ENCODE measurements around the gene GDI1.

The GDI1 gene

DNA sequence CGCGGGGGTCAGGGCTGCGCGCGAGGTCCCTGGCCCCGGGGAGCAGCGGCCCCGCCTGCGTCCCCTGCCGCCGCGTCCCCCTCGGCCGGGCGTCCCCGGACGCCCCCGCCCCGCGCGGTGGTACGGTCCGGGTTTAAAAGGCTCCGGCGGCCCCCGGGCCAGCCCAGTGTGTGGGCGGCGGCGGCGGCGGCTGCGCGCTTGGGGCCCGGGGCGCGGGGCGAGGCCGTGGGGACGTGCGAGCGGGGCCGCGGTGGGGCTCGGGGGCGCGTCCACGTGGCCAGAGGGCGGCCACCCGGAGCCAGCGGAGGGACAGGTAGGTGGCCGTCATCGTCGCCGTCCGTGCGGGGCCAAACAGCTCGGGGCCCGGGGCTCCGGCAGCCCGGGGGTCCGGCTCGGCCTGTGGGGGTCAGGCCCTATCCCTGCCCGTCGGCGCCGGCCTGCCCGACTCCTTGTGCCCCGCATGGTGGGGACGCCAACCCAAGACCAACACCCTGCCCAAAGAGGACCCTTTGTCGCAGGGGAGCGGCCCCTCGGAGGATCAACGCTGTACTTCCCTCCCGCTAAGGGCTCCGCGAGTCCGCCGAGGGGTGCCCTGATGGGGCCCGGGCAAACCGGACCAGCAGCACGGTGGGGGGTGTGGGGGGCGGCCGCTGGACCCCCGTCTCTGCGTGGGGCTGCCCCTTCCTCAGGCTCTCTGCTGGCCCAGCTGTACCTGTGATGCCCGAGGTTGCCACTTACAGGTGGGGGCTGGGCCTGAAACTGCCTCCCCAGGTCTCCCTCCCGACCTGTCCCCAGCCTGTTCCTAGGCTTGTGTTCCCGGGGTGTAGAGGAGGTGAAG, 21.4 kb downstream of the GDI1 start, which contains the start of gene PLXNA3:
Gene PLXNA3, plus strand, starts transcription at position 166 of the 838 bp plus-strand sequence. CDS start 1,903 bp downstream, outside the sequence.
- CTCF ChIA-PET: no interaction called here
- H3K36me3 ChIP-seq (ENCODE audit: control insufficient read depth in 2 of 2, insufficient read depth in 1 of 2, low read length in 2 of 2): peaks cover 0 to 33% of the 10 kb centered on the region in 2 experiments; a peak in 2 of 3 replicates
- H3K27ac ChIP-seq (ENCODE audit: extremely low read depth, low read depth, low read length): peak within 1 kb of the TSS; percentile 75
- TF ChIP-seq EGR2 (tag by site-specific recombination; IDR thresholded peaks at IDR 0.05; ENCODE audit: low read depth) (no peak), ZNF830 (tag by site-specific recombination; IDR thresholded peaks at IDR 0.05; ENCODE audit: low read depth) (no peak), HOXC10 (CRISPR knock-in tag; IDR thresholded peaks at IDR 0.05) (no peak), ZBTB7A (tag by site-specific recombination; IDR thresholded peaks at IDR 0.05; ENCODE audit: low read depth) (0 out of 2 replicates have a peak, but pooled peaks have one; percentile 26), SCRT1 (tag by site-specific recombination; IDR thresholded peaks at IDR 0.05; ENCODE audit: borderline replicate concordance) (peak; percentile 80; the same call in 1 of the 2 replicates), ZBTB48 (tag by site-specific recombination; IDR thresholded peaks at IDR 0.05) (peak; percentile 61; the same call in 1 of the 2 replicates), GLIS1 (tag by site-specific recombination; IDR thresholded peaks at IDR 0.05) (peak; percentile 52; the same call in 1 of the 2 replicates), GLIS2 (tag by site-specific recombination; IDR thresholded peaks at IDR 0.05) (peak; percentile 93), ZNF747 (tag by site-specific recombination; IDR thresholded peaks at IDR 0.05) (no peak), ZNF571 (tag by site-specific recombination; IDR thresholded peaks at IDR 0.05) (no peak), SALL2 (tag by site-specific recombination; IDR thresholded peaks at IDR 0.05; ENCODE audit: borderline replicate concordance) (no peak), ZNF155 (tag by site-specific recombination; IDR thresholded peaks at IDR 0.05) (no peak), ZNF501 (tag by site-specific recombination; IDR thresholded peaks at IDR 0.05) (no peak), ZBTB8A (tag by site-specific recombination; IDR thresholded peaks at IDR 0.05) (0 out of 2 replicates have a peak, but pooled peaks have one; percentile 11), SP2 (tag by site-specific recombination; IDR thresholded peaks at IDR 0.05) (no peak)
- TF ChIP-seq, protein P1, sequence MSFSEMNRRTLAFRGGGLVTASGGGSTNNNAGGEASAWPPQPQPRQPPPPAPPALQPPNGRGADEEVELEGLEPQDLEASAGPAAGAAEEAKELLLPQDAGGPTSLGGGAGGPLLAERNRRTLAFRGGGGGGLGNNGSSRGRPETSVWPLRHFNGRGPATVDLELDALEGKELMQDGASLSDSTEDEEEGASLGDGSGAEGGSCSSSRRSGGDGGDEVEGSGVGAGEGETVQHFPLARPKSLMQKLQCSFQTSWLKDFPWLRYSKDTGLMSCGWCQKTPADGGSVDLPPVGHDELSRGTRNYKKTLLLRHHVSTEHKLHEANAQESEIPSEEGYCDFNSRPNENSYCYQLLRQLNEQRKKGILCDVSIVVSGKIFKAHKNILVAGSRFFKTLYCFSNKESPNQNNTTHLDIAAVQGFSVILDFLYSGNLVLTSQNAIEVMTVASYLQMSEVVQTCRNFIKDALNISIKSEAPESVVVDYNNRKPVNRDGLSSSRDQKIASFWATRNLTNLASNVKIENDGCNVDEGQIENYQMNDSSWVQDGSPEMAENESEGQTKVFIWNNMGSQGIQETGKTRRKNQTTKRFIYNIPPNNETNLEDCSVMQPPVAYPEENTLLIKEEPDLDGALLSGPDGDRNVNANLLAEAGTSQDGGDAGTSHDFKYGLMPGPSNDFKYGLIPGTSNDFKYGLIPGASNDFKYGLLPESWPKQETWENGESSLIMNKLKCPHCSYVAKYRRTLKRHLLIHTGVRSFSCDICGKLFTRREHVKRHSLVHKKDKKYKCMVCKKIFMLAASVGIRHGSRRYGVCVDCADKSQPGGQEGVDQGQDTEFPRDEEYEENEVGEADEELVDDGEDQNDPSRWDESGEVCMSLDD (tag by site-specific recombination; IDR thresholded peaks at IDR 0.05): peak; percentile 78; the same call in 1 of the 2 replicates
- TF ChIP-seq, protein P2, sequence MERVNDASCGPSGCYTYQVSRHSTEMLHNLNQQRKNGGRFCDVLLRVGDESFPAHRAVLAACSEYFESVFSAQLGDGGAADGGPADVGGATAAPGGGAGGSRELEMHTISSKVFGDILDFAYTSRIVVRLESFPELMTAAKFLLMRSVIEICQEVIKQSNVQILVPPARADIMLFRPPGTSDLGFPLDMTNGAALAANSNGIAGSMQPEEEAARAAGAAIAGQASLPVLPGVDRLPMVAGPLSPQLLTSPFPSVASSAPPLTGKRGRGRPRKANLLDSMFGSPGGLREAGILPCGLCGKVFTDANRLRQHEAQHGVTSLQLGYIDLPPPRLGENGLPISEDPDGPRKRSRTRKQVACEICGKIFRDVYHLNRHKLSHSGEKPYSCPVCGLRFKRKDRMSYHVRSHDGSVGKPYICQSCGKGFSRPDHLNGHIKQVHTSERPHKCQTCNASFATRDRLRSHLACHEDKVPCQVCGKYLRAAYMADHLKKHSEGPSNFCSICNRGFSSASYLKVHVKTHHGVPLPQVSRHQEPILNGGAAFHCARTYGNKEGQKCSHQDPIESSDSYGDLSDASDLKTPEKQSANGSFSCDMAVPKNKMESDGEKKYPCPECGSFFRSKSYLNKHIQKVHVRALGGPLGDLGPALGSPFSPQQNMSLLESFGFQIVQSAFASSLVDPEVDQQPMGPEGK (tag by site-specific recombination; IDR thresholded peaks at IDR 0.05): peak; percentile 74
- TF ChIP-seq, protein P3, sequence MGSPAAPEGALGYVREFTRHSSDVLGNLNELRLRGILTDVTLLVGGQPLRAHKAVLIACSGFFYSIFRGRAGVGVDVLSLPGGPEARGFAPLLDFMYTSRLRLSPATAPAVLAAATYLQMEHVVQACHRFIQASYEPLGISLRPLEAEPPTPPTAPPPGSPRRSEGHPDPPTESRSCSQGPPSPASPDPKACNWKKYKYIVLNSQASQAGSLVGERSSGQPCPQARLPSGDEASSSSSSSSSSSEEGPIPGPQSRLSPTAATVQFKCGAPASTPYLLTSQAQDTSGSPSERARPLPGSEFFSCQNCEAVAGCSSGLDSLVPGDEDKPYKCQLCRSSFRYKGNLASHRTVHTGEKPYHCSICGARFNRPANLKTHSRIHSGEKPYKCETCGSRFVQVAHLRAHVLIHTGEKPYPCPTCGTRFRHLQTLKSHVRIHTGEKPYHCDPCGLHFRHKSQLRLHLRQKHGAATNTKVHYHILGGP (tag by site-specific recombination; IDR thresholded peaks at IDR 0.05): no peak
- TF ChIP-seq, protein P4, sequence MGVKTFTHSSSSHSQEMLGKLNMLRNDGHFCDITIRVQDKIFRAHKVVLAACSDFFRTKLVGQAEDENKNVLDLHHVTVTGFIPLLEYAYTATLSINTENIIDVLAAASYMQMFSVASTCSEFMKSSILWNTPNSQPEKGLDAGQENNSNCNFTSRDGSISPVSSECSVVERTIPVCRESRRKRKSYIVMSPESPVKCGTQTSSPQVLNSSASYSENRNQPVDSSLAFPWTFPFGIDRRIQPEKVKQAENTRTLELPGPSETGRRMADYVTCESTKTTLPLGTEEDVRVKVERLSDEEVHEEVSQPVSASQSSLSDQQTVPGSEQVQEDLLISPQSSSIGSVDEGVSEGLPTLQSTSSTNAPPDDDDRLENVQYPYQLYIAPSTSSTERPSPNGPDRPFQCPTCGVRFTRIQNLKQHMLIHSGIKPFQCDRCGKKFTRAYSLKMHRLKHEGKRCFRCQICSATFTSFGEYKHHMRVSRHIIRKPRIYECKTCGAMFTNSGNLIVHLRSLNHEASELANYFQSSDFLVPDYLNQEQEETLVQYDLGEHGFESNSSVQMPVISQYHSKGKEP (tag by site-specific recombination; IDR thresholded peaks at IDR 0.05): no peak
- TF ChIP-seq, protein P5, sequence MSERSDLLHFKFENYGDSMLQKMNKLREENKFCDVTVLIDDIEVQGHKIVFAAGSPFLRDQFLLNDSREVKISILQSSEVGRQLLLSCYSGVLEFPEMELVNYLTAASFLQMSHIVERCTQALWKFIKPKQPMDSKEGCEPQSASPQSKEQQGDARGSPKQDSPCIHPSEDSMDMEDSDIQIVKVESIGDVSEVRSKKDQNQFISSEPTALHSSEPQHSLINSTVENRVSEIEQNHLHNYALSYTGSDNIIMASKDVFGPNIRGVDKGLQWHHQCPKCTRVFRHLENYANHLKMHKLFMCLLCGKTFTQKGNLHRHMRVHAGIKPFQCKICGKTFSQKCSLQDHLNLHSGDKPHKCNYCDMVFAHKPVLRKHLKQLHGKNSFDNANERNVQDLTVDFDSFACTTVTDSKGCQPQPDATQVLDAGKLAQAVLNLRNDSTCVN (tag by site-specific recombination; optimal IDR thresholded peaks at IDR 0.05): peak; percentile 31
- TF ChIP-seq, protein P6, sequence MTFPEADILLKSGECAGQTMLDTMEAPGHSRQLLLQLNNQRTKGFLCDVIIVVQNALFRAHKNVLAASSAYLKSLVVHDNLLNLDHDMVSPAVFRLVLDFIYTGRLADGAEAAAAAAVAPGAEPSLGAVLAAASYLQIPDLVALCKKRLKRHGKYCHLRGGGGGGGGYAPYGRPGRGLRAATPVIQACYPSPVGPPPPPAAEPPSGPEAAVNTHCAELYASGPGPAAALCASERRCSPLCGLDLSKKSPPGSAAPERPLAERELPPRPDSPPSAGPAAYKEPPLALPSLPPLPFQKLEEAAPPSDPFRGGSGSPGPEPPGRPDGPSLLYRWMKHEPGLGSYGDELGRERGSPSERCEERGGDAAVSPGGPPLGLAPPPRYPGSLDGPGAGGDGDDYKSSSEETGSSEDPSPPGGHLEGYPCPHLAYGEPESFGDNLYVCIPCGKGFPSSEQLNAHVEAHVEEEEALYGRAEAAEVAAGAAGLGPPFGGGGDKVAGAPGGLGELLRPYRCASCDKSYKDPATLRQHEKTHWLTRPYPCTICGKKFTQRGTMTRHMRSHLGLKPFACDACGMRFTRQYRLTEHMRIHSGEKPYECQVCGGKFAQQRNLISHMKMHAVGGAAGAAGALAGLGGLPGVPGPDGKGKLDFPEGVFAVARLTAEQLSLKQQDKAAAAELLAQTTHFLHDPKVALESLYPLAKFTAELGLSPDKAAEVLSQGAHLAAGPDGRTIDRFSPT (tag by site-specific recombination; IDR thresholded peaks at IDR 0.05): peak; percentile 74
- TF ChIP-seq, protein P7, sequence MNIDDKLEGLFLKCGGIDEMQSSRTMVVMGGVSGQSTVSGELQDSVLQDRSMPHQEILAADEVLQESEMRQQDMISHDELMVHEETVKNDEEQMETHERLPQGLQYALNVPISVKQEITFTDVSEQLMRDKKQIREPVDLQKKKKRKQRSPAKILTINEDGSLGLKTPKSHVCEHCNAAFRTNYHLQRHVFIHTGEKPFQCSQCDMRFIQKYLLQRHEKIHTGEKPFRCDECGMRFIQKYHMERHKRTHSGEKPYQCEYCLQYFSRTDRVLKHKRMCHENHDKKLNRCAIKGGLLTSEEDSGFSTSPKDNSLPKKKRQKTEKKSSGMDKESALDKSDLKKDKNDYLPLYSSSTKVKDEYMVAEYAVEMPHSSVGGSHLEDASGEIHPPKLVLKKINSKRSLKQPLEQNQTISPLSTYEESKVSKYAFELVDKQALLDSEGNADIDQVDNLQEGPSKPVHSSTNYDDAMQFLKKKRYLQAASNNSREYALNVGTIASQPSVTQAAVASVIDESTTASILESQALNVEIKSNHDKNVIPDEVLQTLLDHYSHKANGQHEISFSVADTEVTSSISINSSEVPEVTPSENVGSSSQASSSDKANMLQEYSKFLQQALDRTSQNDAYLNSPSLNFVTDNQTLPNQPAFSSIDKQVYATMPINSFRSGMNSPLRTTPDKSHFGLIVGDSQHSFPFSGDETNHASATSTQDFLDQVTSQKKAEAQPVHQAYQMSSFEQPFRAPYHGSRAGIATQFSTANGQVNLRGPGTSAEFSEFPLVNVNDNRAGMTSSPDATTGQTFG (tag by site-specific recombination; IDR thresholded peaks at IDR 0.05; ENCODE audit: borderline replicate concordance): no peak

More for the DNA sequence above, 21.4 kb downstream of the GDI1 start, which contains the start of gene PLXNA3:
- Histone ChIP-seq H3K4me1 (ENCODE audit: control insufficient read depth, insufficient read depth, low read length) (no peaks in the 10 kb centered on the region), H3K4me3 (ENCODE audit: low read depth, low read length) (peak within 1 kb of the TSS; percentile 70), H3K9me3 (ENCODE audit: control insufficient read depth, insufficient read depth, low read depth, low read length) (no peaks in the 10 kb centered on the region)
- POLR2A ChIA-PET: interaction anchor here (0.6 to 2.8 kb wide), 16 partner anchors 13 to 88 kb away, joined by 3 to 15 read pairs (median 4); partner anchors contain the start of genes LAGE3, RPL10, SLC10A3 and UBL4A

Data from HEK293 (cell line).